Measurements from ENCODE around the gene CIAO2B.
A peak's percentile ranks its signal among the peaks of the same experiment; 100 is the strongest.

The CIAO2B gene

GRCh38 chr16:66919569-66920298 is 14.5 kb downstream of the CIAO2B start:
- no peak for DNase-seq

GRCh38 chr16:66918803-66919568 is 15.2 kb downstream of the CIAO2B start, which contains the start of gene CDH16:
Gene CDH16 (minus strand): TSS chr16:66918885. CDS start chr16:66918065, 820 bp downstream.
- no peak for DNase-seq

GRCh38 chr16:66918355-66918754 is 15.8 kb downstream of the CIAO2B start:
- no peak for DNase-seq

- DNase-seq, result no peak
Measured at GRCh38 chr16:66917741-66918140, 16.5 kb downstream of the CIAO2B start.

GRCh38 chr16:66916518-66916917 is 17.7 kb downstream of the CIAO2B start:
- DNase-seq, result no peak

- DNase-seq, result no peak
Measured at GRCh38 chr16:66915041-66915440, 19.2 kb downstream of the CIAO2B start.

GRCh38 chr16:66914541-66914940 is 19.7 kb downstream of the CIAO2B start:
- DNase-seq, result no peak

GRCh38 chr16:66913711-66914110 is 20.5 kb downstream of the CIAO2B start:
- DNase-seq, result no peak

GRCh38 chr16:66913081-66913480 is 21.1 kb downstream of the CIAO2B start:
- no peak for DNase-seq

GRCh38 chr16:66911801-66912200 is 22.4 kb downstream of the CIAO2B start:
- no peak for DNase-seq

GRCh38 chr16:66911112-66911511 is 23.1 kb downstream of the CIAO2B start:
- DNase-seq, result no peak

- no peak for DNase-seq
Measured at GRCh38 chr16:66910175-66910940, 23.8 kb downstream of the CIAO2B start.

GRCh38 chr16:66908762-66909559 is 25.2 kb downstream of the CIAO2B start:
- no peak for DNase-seq

- no peak for DNase-seq
Measured at GRCh38 chr16:66908116-66908515, 26.1 kb downstream of the CIAO2B start.

GRCh38 chr16:66906916-66907836 is 27.0 kb downstream of the CIAO2B start:
- no peak for DNase-seq

GRCh38 chr16:66905633-66906539 is 28.3 kb downstream of the CIAO2B start:
- peak; percentile 77 for DNase-seq

- DNase-seq, result no peak
Measured at GRCh38 chr16:66904846-66905632, 29.2 kb downstream of the CIAO2B start.

GRCh38 chr16:66904428-66904845 is 29.8 kb downstream of the CIAO2B start:
- DNase-seq, result no peak
